Tongue (tissue), 1 donor: Measurements from ENCODE around the gene EFNA4. TPM values are rescaled to one million over a fixed set of nuclear protein-coding genes. Genes with fewer than 3 reads are reported as not detected.

Experiments
- total RNA-seq: library from RNA; depleted of rRNA; stranded (reverse); fragments of >200 nt; gene quantifications from one replicate; pipeline ENCODE4 v1.2.3, GENCODE V29; 2014

The EFNA4 gene
- total RNA-seq, 1 donor from 2014 or later, result 5.0 TPM

Other genes with a start within 250 kb of the EFNA4 start
- gene KCNN3, start 193.5 kb upstream of the EFNA4 start, total RNA-seq, result 10.8 TPM
- 15.7 TPM for gene PMVK, start 127.0 kb upstream of the EFNA4 start, total RNA-seq
- gene PBXIP1, start 107.6 kb upstream of the EFNA4 start, total RNA-seq, result 222 TPM
- 18.1 TPM for gene PYGO2, start 102.0 kb upstream of the EFNA4 start, total RNA-seq
- 67.9 TPM for gene SHC1, start 93.0 kb upstream of the EFNA4 start, total RNA-seq
- gene CKS1B, start 89.1 kb upstream of the EFNA4 start, total RNA-seq, result 35.2 TPM
- 17.0 TPM for gene FLAD1, start 80.4 kb upstream of the EFNA4 start, total RNA-seq
- gene LENEP, start 70.2 kb upstream of the EFNA4 start, total RNA-seq, result not detected
- gene ZBTB7B, start 60.9 kb upstream of the EFNA4 start, total RNA-seq, result 24.9 TPM
- gene DCST2, start 30.0 kb upstream of the EFNA4 start, total RNA-seq, result 0.41 TPM
- not detected for gene DCST1, start 29.9 kb upstream of the EFNA4 start, total RNA-seq
- gene ADAM15, start 12.4 kb upstream of the EFNA4 start, total RNA-seq, result 62.6 TPM
- 0.92 TPM for gene EFNA3, start 15.1 kb downstream of the EFNA4 start, total RNA-seq
- gene EFNA1, start 64.1 kb downstream of the EFNA4 start, total RNA-seq, result 25.4 TPM
- 11.5 TPM for gene SLC50A1, start 72.1 kb downstream of the EFNA4 start, total RNA-seq
- 20.4 TPM for gene DPM3, start 76.8 kb downstream of the EFNA4 start, total RNA-seq
- gene KRTCAP2, start 109.6 kb downstream of the EFNA4 start, total RNA-seq, result 29.6 TPM
- gene TRIM46, start 110.1 kb downstream of the EFNA4 start, total RNA-seq, result 0.72 TPM
- gene THBS3, start 144.2 kb downstream of the EFNA4 start, total RNA-seq, result 61.0 TPM
- 26.2 TPM for gene MTX1, start 145.0 kb downstream of the EFNA4 start, total RNA-seq
- 6.9 TPM for gene ENTREP3, start 191.7 kb downstream of the EFNA4 start, total RNA-seq
- gene SCAMP3, start 198.6 kb downstream of the EFNA4 start, total RNA-seq, result 22.1 TPM
- 26.1 TPM for gene CLK2, start 209.8 kb downstream of the EFNA4 start, total RNA-seq
- 1.6 TPM for gene HCN3, start 213.7 kb downstream of the EFNA4 start, total RNA-seq
- gene PKLR, start 237.7 kb downstream of the EFNA4 start, total RNA-seq, result 0.31 TPM
- gene FDPS, start 245.1 kb downstream of the EFNA4 start, total RNA-seq, result 95.3 TPM